ENCODE data around the gene PRDM16. TPM values are rescaled to one million over a fixed set of nuclear protein-coding genes. Genes with fewer than 3 reads are reported as not detected.

The PRDM16 gene
- polyA plus RNA-seq, 6 donors from 2014 or later = not detected

GRCh38 chr1:3340548-3341235 is 271.7 kb downstream of the PRDM16 start:
- Mint-ChIP-seq H3K36me3 (peaks cover 0 to 12% of the 10 kb centered on the region in 2 donors), H3K27ac (no peak overlapping the region), H3K9me3 (peaks cover 0 to 34% (median 23%) of the 10 kb centered on the region in 7 donors), H3K4me3 (no peak overlapping the region), H3K27me3 (no peaks in the 10 kb centered on the region), H3K4me1 (no peaks in the 10 kb centered on the region)
- DNase-seq (no peak), ATAC-seq (ENCODE audit: low read depth in 2 of 2) (no peak)

- Mint-ChIP-seq H3K27me3 (no peaks in the 10 kb centered on the region), H3K9me3 (peaks cover 0 to 34% (median 23%) of the 10 kb centered on the region in 7 donors), H3K4me1 (no peaks in the 10 kb centered on the region), H3K4me3 (peak overlapping the region in 1 of 8 donors; percentile 29), H3K27ac (no peak overlapping the region), H3K36me3 (peaks cover 0 to 12% of the 10 kb centered on the region in 2 donors)
- ATAC-seq (ENCODE audit: low read depth in 2 of 2) (no peak), DNase-seq (no peak)
Observed at GRCh38 chr1:3341236-3341994, 272.4 kb downstream of the PRDM16 start.

DNA sequence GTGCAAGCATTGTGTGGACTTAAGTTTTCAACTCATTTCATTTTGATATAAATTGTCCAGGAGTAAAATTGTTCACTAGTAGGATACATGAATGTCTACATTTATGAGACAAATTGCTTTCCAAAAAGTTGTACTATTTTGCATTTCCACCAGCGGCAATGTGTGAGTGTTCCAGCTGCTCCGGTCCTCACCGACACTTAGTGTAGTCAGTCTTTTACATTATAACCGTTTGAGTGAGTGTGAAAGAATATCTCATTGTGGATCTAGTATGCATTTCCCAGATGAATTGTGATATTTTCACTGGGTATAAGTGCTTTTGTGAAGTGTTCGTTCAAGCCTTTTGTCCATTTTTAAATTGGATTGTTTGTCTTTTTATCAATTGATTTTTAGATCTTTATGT is 274.0 kb downstream of the PRDM16 start:
- Mint-ChIP-seq H3K4me1 (no peaks in the 10 kb centered on the region), H3K27me3 (no peaks in the 10 kb centered on the region), H3K4me3 (no peak overlapping the region), H3K36me3 (peaks cover 0 to 12% of the 10 kb centered on the region in 2 donors), H3K9me3 (peaks cover 0 to 34% (median 25%) of the 10 kb centered on the region in 7 donors), H3K27ac (no peak overlapping the region)
- ATAC-seq (ENCODE audit: low read depth in 2 of 2) = no peak
- DNase-seq = no peak

- DNase-seq (no peak), ATAC-seq (ENCODE audit: low read depth in 2 of 2) (no peak)
- H3K9me3 Mint-ChIP-seq = peaks cover 0 to 34% (median 25%) of the 10 kb centered on the region in 7 donors
- no peaks in the 10 kb centered on the region for H3K4me1 Mint-ChIP-seq
- H3K4me3 Mint-ChIP-seq = no peak overlapping the region
- H3K36me3 Mint-ChIP-seq = peaks cover 0 to 12% of the 10 kb centered on the region in 2 donors
- no peaks in the 10 kb centered on the region for H3K27me3 Mint-ChIP-seq
- H3K27ac Mint-ChIP-seq = no peak overlapping the region
Observed at GRCh38 chr1:3344395-3344794, 275.4 kb downstream of the PRDM16 start.

DNA sequence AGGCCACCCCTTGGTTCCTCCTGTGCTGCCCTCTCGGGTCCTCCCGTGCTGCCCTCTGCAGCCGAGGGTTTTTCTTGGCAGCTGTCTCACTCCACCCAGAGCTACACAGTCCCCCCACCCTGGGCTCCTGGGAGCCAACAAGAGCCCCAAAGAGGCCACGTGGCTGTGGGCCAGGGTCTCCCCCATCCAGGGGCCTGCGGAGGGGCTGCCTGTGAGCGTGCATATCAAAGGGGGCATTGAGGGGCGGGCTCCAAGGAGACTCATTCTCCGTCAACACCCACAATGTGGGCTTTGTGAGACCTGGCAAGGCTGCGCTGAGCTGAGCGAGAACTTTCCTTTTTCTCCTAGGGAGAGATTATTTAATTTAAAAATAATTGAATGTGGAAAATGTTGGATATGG is 276.8 kb downstream of the PRDM16 start:
- Mint-ChIP-seq H3K4me3 (no peak overlapping the region), H3K27ac (no peak overlapping the region), H3K9me3 (peaks cover 0 to 34% (median 25%) of the 10 kb centered on the region in 7 donors), H3K4me1 (no peaks in the 10 kb centered on the region), H3K36me3 (peaks cover 0 to 12% of the 10 kb centered on the region in 2 donors), H3K27me3 (peaks cover 0 to 8% (median 0%) of the 10 kb centered on the region in 3 donors)
- DNase-seq (no peak), ATAC-seq (ENCODE audit: low read depth in 2 of 2) (no peak)

DNA sequence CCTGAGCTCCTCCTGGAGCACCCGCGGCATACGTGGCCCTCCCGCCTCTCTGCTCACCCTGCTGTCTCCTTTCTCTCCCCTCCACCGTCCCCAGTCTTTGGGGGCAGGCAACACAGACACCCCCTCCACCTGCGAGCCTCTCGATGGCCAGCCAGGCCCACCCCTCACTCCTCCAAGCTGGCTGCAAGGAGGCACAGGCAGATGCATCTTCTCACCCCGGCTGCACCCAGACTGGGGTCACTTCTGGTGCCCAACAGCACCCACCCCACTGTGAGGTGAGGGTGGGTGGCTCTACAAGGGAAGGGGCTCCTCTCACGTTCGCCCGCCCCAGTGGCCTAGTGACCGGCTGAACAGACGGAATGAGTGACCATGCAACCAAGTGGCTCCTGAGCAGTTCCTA is 277.5 kb downstream of the PRDM16 start:
- Mint-ChIP-seq H3K36me3 (peaks cover 0 to 12% of the 10 kb centered on the region in 2 donors), H3K4me3 (no peak overlapping the region), H3K27ac (no peak overlapping the region)

DNA sequence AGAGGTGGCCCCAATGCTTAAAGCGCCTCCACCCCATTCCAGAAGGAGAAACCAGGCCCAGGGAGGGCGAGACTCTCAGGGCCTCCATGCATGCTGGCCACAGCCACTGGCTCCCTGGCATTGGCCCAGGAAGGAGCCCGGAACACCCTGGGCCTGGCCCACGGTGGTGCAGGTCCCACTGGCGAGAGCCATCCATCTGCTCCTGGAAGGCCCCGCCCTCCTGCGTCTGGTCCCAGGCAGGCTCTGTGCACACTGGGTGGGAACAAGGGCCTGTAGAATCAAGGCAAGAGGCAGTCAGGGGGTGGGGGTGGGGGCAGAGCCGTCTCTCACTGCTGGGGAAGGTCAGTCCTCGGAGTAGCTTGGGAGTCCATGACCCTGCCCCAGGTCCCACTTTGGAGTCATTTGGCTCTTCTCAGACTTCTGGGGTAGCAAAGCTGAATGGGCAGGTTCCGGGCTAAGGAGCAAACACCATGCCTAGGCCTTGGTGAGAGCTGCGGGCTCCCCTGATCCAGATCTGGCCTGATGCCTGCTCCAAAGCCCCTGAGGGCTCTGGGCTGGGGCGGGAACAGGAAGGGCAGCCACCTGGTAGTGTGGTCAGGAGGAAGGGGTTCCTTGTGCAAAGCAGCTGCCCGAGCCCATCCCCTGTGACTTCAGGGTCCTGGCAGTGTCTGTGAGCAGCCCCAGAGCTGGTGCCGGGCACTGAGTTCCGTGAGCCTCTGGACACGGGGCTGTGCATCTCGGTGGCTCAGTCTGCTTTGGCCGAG is 278.4 kb downstream of the PRDM16 start:
- no peak for DNase-seq
- ATAC-seq (ENCODE audit: low read depth in 2 of 2) = no peak
- H3K36me3 Mint-ChIP-seq = peaks cover 0 to 12% of the 10 kb centered on the region in 2 donors
- H3K9me3 Mint-ChIP-seq = peaks cover 0 to 29% (median 25%) of the 10 kb centered on the region in 7 donors
- H3K27ac Mint-ChIP-seq = no peak overlapping the region
- peaks cover 1 to 3% (median 3%) of the 10 kb centered on the region in 3 donors for H3K4me1 Mint-ChIP-seq
- H3K4me3 Mint-ChIP-seq = no peak overlapping the region
- H3K27me3 Mint-ChIP-seq = peaks cover 0 to 18% (median 9%) of the 10 kb centered on the region in 3 donors

More for the DNA sequence above, 277.5 kb downstream of the PRDM16 start:
- Mint-ChIP-seq H3K27me3 (peaks cover 0 to 9% (median 0%) of the 10 kb centered on the region in 3 donors), H3K4me1 (no peaks in the 10 kb centered on the region), H3K9me3 (peaks cover 0 to 33% (median 25%) of the 10 kb centered on the region in 7 donors)
- ATAC-seq (ENCODE audit: low read depth in 2 of 2) (no peak), DNase-seq (no peak)

GRCh38 chr1:3348196-3348865 is 279.3 kb downstream of the PRDM16 start:
- peaks cover 0 to 21% (median 19%) of the 10 kb centered on the region in 7 donors for H3K9me3 Mint-ChIP-seq

DNA sequence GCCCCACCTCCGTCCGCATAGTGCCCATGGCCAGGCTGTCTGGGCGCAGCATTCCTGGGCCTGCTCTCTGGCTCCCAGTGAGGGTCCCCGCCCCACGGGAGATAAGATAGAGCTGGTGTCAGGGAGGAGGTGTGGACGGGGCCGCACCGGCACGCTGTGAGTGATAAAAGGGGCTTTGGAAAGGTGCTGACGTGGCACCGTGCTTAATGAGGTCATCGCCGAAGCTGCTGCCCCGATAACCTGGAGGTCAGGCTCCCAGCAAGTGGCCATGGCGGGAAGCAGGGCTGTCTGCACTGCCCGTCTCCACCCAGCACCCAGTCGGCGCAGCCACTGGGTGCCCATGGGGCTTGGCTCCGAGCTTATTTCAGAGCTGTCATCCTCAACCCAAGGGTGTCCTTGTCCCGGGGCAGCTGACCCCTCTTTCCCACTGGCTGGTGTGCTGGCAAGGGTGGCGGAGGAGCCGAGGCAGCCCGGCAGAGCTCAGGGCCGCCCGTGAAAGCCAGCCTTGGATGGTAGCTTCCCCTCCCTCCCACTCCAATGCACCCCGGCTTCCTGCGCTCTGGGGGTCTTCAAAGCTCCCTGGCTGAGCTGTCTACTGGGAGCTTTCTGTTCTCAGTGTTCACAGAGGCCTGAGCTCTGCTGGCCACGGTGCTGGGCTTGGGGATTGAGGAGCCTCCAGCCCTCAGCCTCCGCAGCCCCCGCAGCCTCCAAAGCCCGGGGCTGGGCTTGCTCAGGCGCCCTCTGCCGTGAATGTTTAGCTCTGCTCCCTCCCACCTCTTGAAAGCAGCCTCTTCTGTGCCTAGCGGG is 280.4 kb downstream of the PRDM16 start:
- peaks cover 0 to 3% of the 10 kb centered on the region in 2 donors for H3K36me3 Mint-ChIP-seq
- peaks cover 0 to 24% (median 12%) of the 10 kb centered on the region in 3 donors for H3K27me3 Mint-ChIP-seq
- H3K9me3 Mint-ChIP-seq = peaks cover 0 to 11% (median 9%) of the 10 kb centered on the region in 7 donors
- H3K27ac Mint-ChIP-seq = no peak overlapping the region
- H3K4me1 Mint-ChIP-seq = peaks cover 2 to 5% (median 4%) of the 10 kb centered on the region in 3 donors
- H3K4me3 Mint-ChIP-seq = no peak overlapping the region
- ATAC-seq (ENCODE audit: low read depth in 2 of 2) = no peak
- DNase-seq = no peak

More at GRCh38 chr1:3348196-3348865, 279.3 kb downstream of the PRDM16 start:
- ATAC-seq (ENCODE audit: low read depth in 2 of 2) (no peak), DNase-seq (no peak)
- peaks cover 2 to 5% (median 4%) of the 10 kb centered on the region in 3 donors for H3K4me1 Mint-ChIP-seq
- no peak overlapping the region for H3K27ac Mint-ChIP-seq
- H3K36me3 Mint-ChIP-seq = peaks cover 0 to 12% of the 10 kb centered on the region in 2 donors
- H3K4me3 Mint-ChIP-seq = no peak overlapping the region
- peaks cover 0 to 23% (median 12%) of the 10 kb centered on the region in 3 donors for H3K27me3 Mint-ChIP-seq

DNA sequence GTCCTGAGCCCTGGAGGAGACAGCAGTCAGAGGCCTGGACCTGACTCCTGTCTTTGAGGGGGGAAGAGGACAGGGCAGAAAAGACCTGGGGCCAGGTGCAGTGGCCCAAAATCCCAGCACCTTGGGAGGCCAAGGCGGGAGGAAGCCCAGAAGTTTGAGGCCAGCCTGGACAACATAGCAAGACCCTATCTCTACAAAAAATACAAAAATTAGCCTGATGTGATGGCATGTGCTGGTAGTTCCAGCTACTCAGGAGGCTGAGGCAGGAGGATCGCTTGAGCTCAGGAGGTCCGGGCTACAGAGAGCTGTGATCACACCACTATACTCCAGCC is 280.9 kb downstream of the PRDM16 start:
- H3K4me3 Mint-ChIP-seq = no peak overlapping the region
- peaks cover 0 to 6% (median 4%) of the 10 kb centered on the region in 7 donors for H3K9me3 Mint-ChIP-seq
- peak overlapping the region in 1 of 6 donors; percentile 44 for H3K27ac Mint-ChIP-seq
- peaks cover 0 to 27% (median 12%) of the 10 kb centered on the region in 3 donors for H3K27me3 Mint-ChIP-seq
- no peaks in the 10 kb centered on the region for H3K36me3 Mint-ChIP-seq
- peaks cover 2 to 5% (median 4%) of the 10 kb centered on the region in 3 donors for H3K4me1 Mint-ChIP-seq
- DNase-seq (no peak), ATAC-seq (ENCODE audit: low read depth in 2 of 2) (no peak)

DNA sequence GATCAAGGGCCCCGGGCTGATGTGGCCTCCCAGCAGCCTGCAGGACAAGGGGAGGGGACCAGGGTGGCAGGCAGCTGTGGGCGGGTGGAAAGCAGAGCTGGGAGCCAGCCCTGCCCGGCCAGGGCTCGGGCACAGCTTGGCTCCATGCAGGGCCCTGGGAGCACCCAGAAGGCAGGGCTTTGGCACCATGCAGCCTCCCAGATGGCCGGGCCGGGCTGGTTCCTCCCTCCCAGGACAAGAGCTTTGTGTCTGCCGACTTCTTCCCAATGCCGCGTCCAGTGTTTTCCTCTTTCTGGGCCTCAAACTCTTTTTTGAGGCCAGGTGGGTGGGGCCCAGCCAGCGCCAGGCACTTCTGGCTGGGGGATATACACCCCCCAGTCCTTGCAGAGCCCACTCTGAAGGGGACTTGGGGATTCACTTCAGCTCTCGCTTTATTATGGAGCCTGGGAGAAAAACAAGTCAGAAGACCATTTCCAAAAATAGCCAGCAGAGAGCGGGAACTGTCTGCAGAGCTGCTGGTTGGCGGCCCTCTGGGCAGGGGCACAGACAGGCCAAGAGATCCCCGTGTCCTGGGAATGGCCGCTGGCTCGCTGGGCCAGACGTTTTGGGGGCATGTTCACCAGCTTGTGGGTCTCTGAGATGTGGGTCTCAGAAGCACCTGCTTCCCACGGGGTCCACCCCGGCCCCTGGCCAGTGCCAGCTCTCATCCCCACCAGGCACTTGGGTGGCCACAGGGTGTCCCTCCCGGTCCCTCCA is 281.7 kb downstream of the PRDM16 start:
- H3K4me3 Mint-ChIP-seq = no peak overlapping the region
- DNase-seq = no peak

More for the DNA sequence above, 281.7 kb downstream of the PRDM16 start:
- ATAC-seq (ENCODE audit: low read depth in 2 of 2) = no peak
- H3K27me3 Mint-ChIP-seq = peaks cover 0 to 27% (median 12%) of the 10 kb centered on the region in 3 donors
- H3K36me3 Mint-ChIP-seq = no peaks in the 10 kb centered on the region
- peak overlapping the region in 2 of 6 donors; percentile 33 to 34 for H3K27ac Mint-ChIP-seq
- peaks cover 0 to 3% (median 0%) of the 10 kb centered on the region in 7 donors for H3K9me3 Mint-ChIP-seq
- H3K4me1 Mint-ChIP-seq = peaks cover 2 to 5% (median 4%) of the 10 kb centered on the region in 3 donors

Data from naive B cell (primary cell).